ENCODE data around the gene DYNLT4.
"Not testable (repeated sequence)": the region's sequence is repeated elsewhere in the genome, so short reads cannot be mapped to it uniquely, and the experiment has no call there.

Gene DYNLT4

GRCh38 chr1:44829506-44830384 lies 22.6 kb upstream of the DYNLT4 start:
- no peak for DNase-seq (ENCODE audit: low read depth, low spot score)
- no peak overlapping the region for H3K27ac ChIP-seq

- DNase-seq (ENCODE audit: low read depth, low spot score), result no peak
- H3K27ac ChIP-seq, result no peak overlapping the region
Observed at GRCh38 chr1:44828841-44829440, 21.8 kb upstream of the DYNLT4 start.

- H3K27ac ChIP-seq, result no peak overlapping the region
- no peak for DNase-seq (ENCODE audit: low read depth, low spot score)
Observed at GRCh38 chr1:44828003-44828651, 21.0 kb upstream of the DYNLT4 start.

- no peak for DNase-seq (ENCODE audit: low read depth, low spot score)
- H3K27ac ChIP-seq, result no peak overlapping the region
Observed at GRCh38 chr1:44827197-44828002, 20.2 kb upstream of the DYNLT4 start.

GRCh38 chr1:44826375-44827196 lies 19.4 kb upstream of the DYNLT4 start:
- DNase-seq (ENCODE audit: low read depth, low spot score), result no peak
- no peak overlapping the region for H3K27ac ChIP-seq

- DNase-seq (ENCODE audit: low read depth, low spot score); H3K27ac ChIP-seq: not testable (repeated sequence)
Observed at GRCh38 chr1:44824392-44824791, 17.2 kb upstream of the DYNLT4 start.

- H3K27ac ChIP-seq, result no peak overlapping the region
- DNase-seq (ENCODE audit: low read depth, low spot score), result no peak
Observed at GRCh38 chr1:44822981-44823451, 15.9 kb upstream of the DYNLT4 start.

GRCh38 chr1:44822131-44822701 lies 15.1 kb upstream of the DYNLT4 start:
- H3K27ac ChIP-seq, result no peak overlapping the region
- DNase-seq (ENCODE audit: low read depth, low spot score), result no peak

GRCh38 chr1:44821240-44821715 lies 14.1 kb upstream of the DYNLT4 start:
- DNase-seq (ENCODE audit: low read depth, low spot score), result no peak
- H3K27ac ChIP-seq, result no peak overlapping the region

- peak overlapping the region; percentile 79 for H3K27ac ChIP-seq
- DNase-seq (ENCODE audit: low read depth, low spot score), result no peak
Observed at GRCh38 chr1:44820328-44821239, 13.4 kb upstream of the DYNLT4 start.

- DNase-seq (ENCODE audit: low read depth, low spot score), result peak; percentile 88
- H3K27ac ChIP-seq, result peak overlapping the region; percentile 79
Observed at GRCh38 chr1:44819608-44820327, 12.6 kb upstream of the DYNLT4 start.

- DNase-seq (ENCODE audit: low read depth, low spot score), result no peak
- peak overlapping the region; percentile 79 for H3K27ac ChIP-seq
Observed at GRCh38 chr1:44819196-44819607, 12.1 kb upstream of the DYNLT4 start.

- DNase-seq (ENCODE audit: low read depth, low spot score), result no peak
- H3K27ac ChIP-seq, result peak overlapping the region; percentile 79
Observed at GRCh38 chr1:44817771-44818495, 10.8 kb upstream of the DYNLT4 start.

GRCh38 chr1:44817307-44817706 lies 10.2 kb upstream of the DYNLT4 start:
- peak overlapping the region; percentile 11 for H3K27ac ChIP-seq
- peak; percentile 43 for DNase-seq (ENCODE audit: low read depth, low spot score)

- not testable (repeated sequence) for DNase-seq (ENCODE audit: low read depth, low spot score)
- peak overlapping the region; percentile 62 for H3K27ac ChIP-seq
Observed at GRCh38 chr1:44815926-44816325, 8.8 kb upstream of the DYNLT4 start.

GRCh38 chr1:44812822-44813543 lies 5.8 kb upstream of the DYNLT4 start:
- DNase-seq (ENCODE audit: low read depth, low spot score), result no peak
- peak overlapping the region; percentile 62 for H3K27ac ChIP-seq
